Keratinocyte (primary cell): ENCODE results near the gene GYG1. TPM values are rescaled to one million over a fixed set of nuclear protein-coding genes. Genes with fewer than 3 reads are reported as not detected.

ENCODE experiments used
- DNase-seq: peaks from one replicate; pipeline ENCODE4 v3.0.0-alpha.2; 2011; ENCODE audit warnings: low read depth, missing footprints, low spot score
- FAIRE-seq: peaks from 2 replicates; lab custom pipeline; 2011; peaks lifted over from hg19 to GRCh38; lab: Jason Lieb, UNC
- H2AFZ ChIP-seq: 2 replicates; pipeline ENCODE4 v1.6.0; 2012; ENCODE audit warnings: low read length, control low read depth, inconsistent platforms; ENCODE audit not compliant: control insufficient read depth
- H3K27ac ChIP-seq: 2 replicates; pipeline ENCODE4 v1.5.1; 2011; ENCODE audit warnings: low read length; ENCODE audit not compliant: control insufficient read depth, insufficient read depth
- H3K27me3 ChIP-seq: 3 replicates; pipeline ENCODE4 v1.6.0; 2011; ENCODE audit warnings: low read length; ENCODE audit not compliant: control insufficient read depth, insufficient read depth; ENCODE audit errors: extremely low read depth
- H3K36me3 ChIP-seq, 2 experiments: 2 replicates in 1 of 2; 3 replicates in 1 of 2; pipeline ENCODE4 v1.5.1; 2011; ENCODE audit warnings: low read length in 2 of 2, mild to moderate bottlenecking in 1 of 2; ENCODE audit not compliant: control insufficient read depth in 2 of 2, insufficient read depth in 2 of 2; ENCODE audit errors: extremely low read depth in 1 of 2
- H3K4me1 ChIP-seq: 3 replicates; pipeline ENCODE4 v1.5.1; 2011; ENCODE audit warnings: low read length; ENCODE audit not compliant: control insufficient read depth, insufficient read depth; ENCODE audit errors: extremely low read depth
- H3K4me2 ChIP-seq: 3 replicates; pipeline ENCODE4 v1.6.0; 2011; ENCODE audit warnings: low read depth, low read length; ENCODE audit not compliant: control insufficient read depth, insufficient read depth; ENCODE audit errors: extremely low read depth
- H3K4me3 ChIP-seq, 3 experiments: fragments of 200-600 bp in 1 of 3; sonication (generic) in 1 of 3; 2 replicates in 2 of 3; 3 replicates in 1 of 3; pipeline ENCODE4 v1.5.1; 2011 to 2016; ENCODE audit warnings: low read length in 3 of 3, mild to moderate bottlenecking in 3 of 3, control low read depth in 2 of 3, inconsistent platforms in 1 of 3, low read depth in 1 of 3, mixed read lengths in 1 of 3, mixed run types in 1 of 3, moderate library complexity in 1 of 3; ENCODE audit not compliant: control insufficient read depth in 2 of 3, insufficient read depth in 2 of 3; ENCODE audit errors: extremely low read depth in 1 of 3
- H3K79me2 ChIP-seq: 2 replicates; pipeline ENCODE4 v1.6.0; 2012; ENCODE audit warnings: low read length; ENCODE audit not compliant: control insufficient read depth, insufficient read depth
- H3K9ac ChIP-seq: 3 replicates; pipeline ENCODE4 v1.6.0; 2011; ENCODE audit warnings: low read length; ENCODE audit not compliant: control insufficient read depth, insufficient read depth; ENCODE audit errors: extremely low read depth
- H3K9me1 ChIP-seq: 3 replicates; pipeline ENCODE4 v1.6.0; 2011; ENCODE audit warnings: low read length; ENCODE audit not compliant: control insufficient read depth, insufficient read depth; ENCODE audit errors: extremely low read depth
- H3K9me3 ChIP-seq: 2 replicates; pipeline ENCODE4 v1.5.1; 2012; ENCODE audit warnings: low read depth, low read length; ENCODE audit not compliant: control insufficient read depth
- H4K20me1 ChIP-seq: 3 replicates; pipeline ENCODE4 v1.6.0; 2011; ENCODE audit warnings: low read length; ENCODE audit not compliant: control insufficient read depth, insufficient read depth; ENCODE audit errors: extremely low read depth
- CTCF ChIP-seq, 3 experiments: IDR thresholded peaks in 1 of 3; conservative IDR thresholded peaks in 1 of 3; optimal IDR thresholded peaks in 1 of 3; 2 replicates in 2 of 3; 3 replicates in 1 of 3; pipeline versions ENCODE3 to v1.5.1; 2011; ENCODE audit warnings: low read length in 3 of 3, mild to moderate bottlenecking in 3 of 3, moderate library complexity in 2 of 3, control low read depth in 1 of 3, inconsistent platforms in 1 of 3; ENCODE audit not compliant: insufficient read depth in 2 of 3; ENCODE audit errors: extremely low read depth in 1 of 3
- EZH2 ChIP-seq: IDR thresholded peaks from one replicate; pipeline ENCODE4 v1.6.1; 2012; ENCODE audit warnings: inconsistent platforms, mild to moderate bottlenecking, low read length, moderate library complexity
- dilution Hi-C: fragments of 300-500 bp; cut with MboI; formaldehyde crosslinking; loops from one replicate; pipeline ENCODE4 v1.7.0; 2020; ENCODE audit warnings: low sequenced_read_pairs; ENCODE audit not compliant: extremely low pct_ligation_motif_present
- polyA plus RNA-seq, 5 experiments: library from polyadenylated mRNA; depleted of rRNA in 3 of 5; stranded (reverse) in 3 of 5; stranded (forward) in 1 of 5; unstranded in 1 of 5; fragments of >200 nt; gene quantifications; 1 replicate in 1 of 5; 2 replicates in 3 of 5; 3 replicates in 1 of 5; pipeline versions ENCODE4 v1.2.1 to v1.2.3, GENCODE V29; 2011 to 2012; ENCODE audit warnings: missing spikeins in 2 of 5, low read depth in 1 of 5, low replicate concordance in 1 of 5

GYG1 gene
- polyA plus RNA-seq, 1 donor (not counting 4 experiments of a cell fraction or from before 2014, with no cell fraction given) = 25.2 TPM

DNA sequence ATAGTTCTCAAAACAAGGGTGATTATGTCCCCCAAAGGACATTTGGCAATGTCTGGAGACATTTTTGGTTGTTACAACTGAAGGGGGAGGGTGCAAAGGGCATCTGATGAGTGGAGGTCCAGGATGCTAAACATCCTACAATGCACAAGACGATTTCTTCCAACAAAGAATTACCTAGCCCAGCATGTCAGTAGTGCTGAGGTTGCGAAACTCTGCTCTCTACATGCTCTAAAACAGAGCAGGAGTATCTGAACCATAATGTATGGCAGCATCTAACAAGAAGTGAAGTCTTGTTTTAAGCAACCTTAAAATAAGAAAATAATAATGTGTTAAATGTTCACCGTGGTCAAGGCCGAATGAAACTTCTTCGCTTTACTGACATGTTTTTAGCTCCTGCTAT is 7.0 kb downstream of the GYG1 start:
- H4K20me1 ChIP-seq = no peaks in the 10 kb centered on the region
- TF ChIP-seq EZH2 = no peak
- no peak for TF ChIP-seq CTCF (optimal IDR thresholded peaks at IDR 0.05 in 1 of 3, IDR thresholded peaks at IDR 0.05 in 1 of 3, conservative IDR thresholded peaks at IDR 0.05 in 1 of 3; ENCODE audit: extremely low read depth in 1 of 3, insufficient read depth in 2 of 3, low read length in 3 of 3)
- H3K79me2 ChIP-seq = no peaks in the 10 kb centered on the region
- H2AFZ ChIP-seq = no peak overlapping the region
- no peaks in the 10 kb centered on the region for H3K27me3 ChIP-seq
- dilution Hi-C loops = no loop called here
- H3K9me1 ChIP-seq = no peaks in the 10 kb centered on the region
- H3K27ac ChIP-seq = no peak overlapping the region
- no peaks in the 10 kb centered on the region for H3K9me3 ChIP-seq
- H3K36me3 ChIP-seq = peaks cover 0 to 13% of the 10 kb centered on the region in 2 experiments
- FAIRE-seq (no peak), DNase-seq (no peak)
- no peak overlapping the region for H3K4me2 ChIP-seq
- H3K4me3 ChIP-seq = no peak overlapping the region
- no peaks in the 10 kb centered on the region for H3K4me1 ChIP-seq
- no peak overlapping the region for H3K9ac ChIP-seq

- no peaks in the 10 kb centered on the region for H3K9me3 ChIP-seq
- no peaks in the 10 kb centered on the region for H3K79me2 ChIP-seq
- H3K36me3 ChIP-seq = peaks cover 0 to 13% of the 10 kb centered on the region in 2 experiments
- peak overlapping the region; percentile 43 for H3K4me2 ChIP-seq
- dilution Hi-C loops = no loop called here
- peak overlapping the region; percentile 87 for H2AFZ ChIP-seq
- peak overlapping the region; percentile 23 for H3K27ac ChIP-seq
- H3K9ac ChIP-seq = no peak overlapping the region
- no peak overlapping the region for H3K4me3 ChIP-seq
- no peaks in the 10 kb centered on the region for H3K27me3 ChIP-seq
- no peaks in the 10 kb centered on the region for H3K9me1 ChIP-seq
- no peaks in the 10 kb centered on the region for H4K20me1 ChIP-seq
- no peak for DNase-seq
- H3K4me1 ChIP-seq = no peaks in the 10 kb centered on the region
- TF ChIP-seq EZH2 (no peak), CTCF (optimal IDR thresholded peaks at IDR 0.05 in 1 of 3, IDR thresholded peaks at IDR 0.05 in 1 of 3, conservative IDR thresholded peaks at IDR 0.05 in 1 of 3; ENCODE audit: extremely low read depth in 1 of 3, insufficient read depth in 2 of 3, low read length in 3 of 3) (no peak)
- peak; percentile 13 for FAIRE-seq
Measured at GRCh38 chr3:148998715-148999423, 7.5 kb downstream of the GYG1 start.
